ENCODE results near the gene CDC16. TPM values are rescaled to one million over a fixed set of nuclear protein-coding genes. Genes with fewer than 3 reads are reported as not detected.

Gene CDC16
- total RNA-seq, 2 experiments from 2014 or later, result 23.1 to 48.7 TPM

GRCh38 chr13:114259374-114259773, 24.7 kb downstream of the CDC16 start:
- POLR2A ChIA-PET, result interaction anchor here (0.7 to 2.0 kb wide), 2 partner anchors 20 to 23 kb away, joined by 3 to 6 read pairs; no protein-coding TSS in a partner anchor

GRCh38 chr13:114259974-114260373, 25.3 kb downstream of the CDC16 start:
- Histone ChIP-seq H3K4me2 (ENCODE audit: low read length) (peak overlapping the region; percentile 65), H3K4me3 (ENCODE audit: low read depth, low read length, poor library complexity, severe bottlenecking) (peak overlapping the region; percentile 40), H3K9me3 (ENCODE audit: low read length) (no peaks in the 10 kb centered on the region), H3K4me1 (ENCODE audit: insufficient read depth, low read length, poor library complexity, severe bottlenecking) (peaks cover 59% of the 10 kb centered on the region), H3K36me3 (ENCODE audit: insufficient read depth, low read length) (peaks cover 89% of the 10 kb centered on the region), H4K20me1 (ENCODE audit: insufficient read depth, low read length) (no peaks in the 10 kb centered on the region), H3K27ac (ENCODE audit: low read depth, low read length, poor library complexity, severe bottlenecking) (peak overlapping the region; percentile 89), H3K79me2 (ENCODE audit: insufficient read depth, low read depth, low read length) (0 out of 2 replicates have a peak, but pooled peaks cover 7% of the 10 kb centered on the region), H3K9me2 (ENCODE audit: insufficient read depth, low read length) (no peaks in the 10 kb centered on the region), H2AFZ (ENCODE audit: low read length) (no peak overlapping the region)
- DNase-seq (ENCODE audit: low spot score), result peak; percentile 61
- ChIA-PET CTCF (ENCODE audit: unreplicated experiment) (no interaction called here), POLR2A (interaction anchor here (0.7 to 2.0 kb wide), 2 partner anchors 19 to 24 kb away, joined by 3 to 6 read pairs; no protein-coding TSS in a partner anchor)
- intact Hi-C loops (cut with micrococcal nuclease; ENCODE audit: unreplicated experiment), result loop anchor here (2.0 kb wide), 1 partner anchor 21 kb away; the partner anchor contains the start of gene UPF3A
- no peak for TF ChIP-seq EZH2phosphoT487 (IDR thresholded peaks at IDR 0.05; ENCODE audit: borderline replicate concordance, low read depth, low read length)
- 0 out of 2 replicates have a peak, but pooled peaks have one; percentile 18 for TF ChIP-seq CTCF (conservative IDR thresholded peaks at IDR 0.05; ENCODE audit: low read length)
- BruUV-seq (replicated peaks), result no TSS peak

More at GRCh38 chr13:114259374-114259773, 24.7 kb downstream of the CDC16 start:
- Histone ChIP-seq H2AFZ (ENCODE audit: low read length) (no peak overlapping the region), H3K4me2 (ENCODE audit: low read length) (peak overlapping the region; percentile 65), H3K4me1 (ENCODE audit: insufficient read depth, low read length, poor library complexity, severe bottlenecking) (peaks cover 59% of the 10 kb centered on the region), H3K9me3 (ENCODE audit: low read length) (no peaks in the 10 kb centered on the region), H4K20me1 (ENCODE audit: insufficient read depth, low read length) (no peaks in the 10 kb centered on the region), H3K36me3 (ENCODE audit: insufficient read depth, low read length) (peaks cover 89% of the 10 kb centered on the region), H3K9me2 (ENCODE audit: insufficient read depth, low read length) (no peaks in the 10 kb centered on the region), H3K79me2 (ENCODE audit: insufficient read depth, low read depth, low read length) (0 out of 2 replicates have a peak, but pooled peaks cover 7% of the 10 kb centered on the region), H3K4me3 (ENCODE audit: low read depth, low read length, poor library complexity, severe bottlenecking) (peak overlapping the region; percentile 40), H3K27ac (ENCODE audit: low read depth, low read length, poor library complexity, severe bottlenecking) (peak overlapping the region; percentile 89)
- BruUV-seq (replicated peaks), result no TSS peak
- TF ChIP-seq EZH2phosphoT487 (IDR thresholded peaks at IDR 0.05; ENCODE audit: borderline replicate concordance, low read depth, low read length) (no peak), CTCF (conservative IDR thresholded peaks at IDR 0.05; ENCODE audit: low read length) (no peak)
- CTCF ChIA-PET (ENCODE audit: unreplicated experiment), result no interaction called here
- intact Hi-C loops (cut with micrococcal nuclease; ENCODE audit: unreplicated experiment), result no loop called here
- DNase-seq (ENCODE audit: low spot score), result no peak

- Histone ChIP-seq H2AFZ (ENCODE audit: low read length) (no peak overlapping the region), H3K4me2 (ENCODE audit: low read length) (peak overlapping the region; percentile 65), H3K36me3 (ENCODE audit: insufficient read depth, low read length) (peaks cover 89% of the 10 kb centered on the region), H3K9me3 (ENCODE audit: low read length) (no peaks in the 10 kb centered on the region), H4K20me1 (ENCODE audit: insufficient read depth, low read length) (no peaks in the 10 kb centered on the region), H3K4me3 (ENCODE audit: low read depth, low read length, poor library complexity, severe bottlenecking) (no peak overlapping the region), H3K27ac (ENCODE audit: low read depth, low read length, poor library complexity, severe bottlenecking) (peak overlapping the region; percentile 89), H3K4me1 (ENCODE audit: insufficient read depth, low read length, poor library complexity, severe bottlenecking) (peaks cover 59% of the 10 kb centered on the region), H3K9me2 (ENCODE audit: insufficient read depth, low read length) (no peaks in the 10 kb centered on the region), H3K79me2 (ENCODE audit: insufficient read depth, low read depth, low read length) (0 out of 2 replicates have a peak, but pooled peaks cover 7% of the 10 kb centered on the region)
- ChIA-PET POLR2A (interaction anchor here (1.3 to 2.0 kb wide), 2 partner anchors 18 to 74 kb away, joined by 3 to 6 read pairs; no protein-coding TSS in a partner anchor), CTCF (ENCODE audit: unreplicated experiment) (no interaction called here)
- TF ChIP-seq CTCF (conservative IDR thresholded peaks at IDR 0.05; ENCODE audit: low read length), result no peak
- no peak for TF ChIP-seq EZH2phosphoT487 (IDR thresholded peaks at IDR 0.05; ENCODE audit: borderline replicate concordance, low read depth, low read length)
- BruUV-seq (replicated peaks), result no TSS peak
- DNase-seq (ENCODE audit: low spot score), result peak; percentile 36
- intact Hi-C loops (cut with micrococcal nuclease; ENCODE audit: unreplicated experiment), result loop anchor here (2.0 kb wide), 1 partner anchor 20 kb away; the partner anchor contains the start of gene UPF3A
These were observed 26.1 kb downstream of the CDC16 start for GRCh38 chr13:114260814-114261213.
